ENCODE results near the gene INSIG1. TPM values are rescaled to one million over a fixed set of nuclear protein-coding genes. Genes with fewer than 3 reads are reported as not detected.

INSIG1 gene
- total RNA-seq, 1 experiment from 2014 or later, result 53.4 TPM

DNA sequence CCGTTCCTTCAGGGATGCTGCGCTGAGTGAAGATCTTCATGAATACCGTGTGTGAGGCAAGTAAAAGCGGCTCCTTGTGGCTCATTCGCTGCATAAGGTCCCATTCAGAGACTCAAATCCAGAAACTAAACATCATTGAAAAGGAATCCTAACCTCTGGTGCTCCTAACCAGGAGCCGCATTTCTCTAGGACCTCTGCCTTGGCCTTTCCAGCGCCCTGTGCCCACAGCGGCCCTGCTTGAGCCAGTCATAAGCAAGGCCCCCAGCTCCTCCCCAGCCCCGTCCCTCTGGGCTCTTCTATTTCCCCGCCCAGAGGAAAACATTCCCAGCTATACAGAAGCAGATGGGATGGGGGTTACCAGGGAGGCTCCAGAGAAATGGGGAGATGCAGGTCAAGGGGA is 42.6 kb upstream of the INSIG1 start:
- H3K27ac ChIP-seq (ENCODE audit: low read depth, low read length, poor library complexity, severe bottlenecking), result no peak overlapping the region

DNA sequence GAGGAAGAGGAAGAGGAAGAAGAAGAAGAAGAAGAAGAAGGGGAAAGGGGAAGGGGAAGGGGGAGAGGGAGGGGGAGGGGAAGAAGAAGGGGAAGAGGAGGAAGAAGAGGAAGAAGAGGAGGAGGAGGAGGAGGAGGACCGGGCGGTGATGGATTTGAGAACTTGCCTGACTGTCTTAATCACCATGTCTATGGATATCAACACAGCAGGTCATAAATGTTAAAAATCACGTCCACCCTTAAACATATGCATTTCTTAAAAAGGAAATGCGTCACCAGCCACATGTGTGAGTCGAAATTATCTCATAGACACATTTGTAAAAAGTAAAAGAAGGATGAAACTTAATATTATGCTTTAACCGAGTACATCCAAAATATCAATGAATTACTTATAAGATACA is 42.1 kb upstream of the INSIG1 start:
- Histone ChIP-seq H3K27ac (ENCODE audit: low read depth, low read length, poor library complexity, severe bottlenecking) (no peak overlapping the region), H3K9me3 (ENCODE audit: low read depth, low read length, poor library complexity, severe bottlenecking) (no peaks in the 10 kb centered on the region), H3K4me3 (ENCODE audit: low read depth, low read length, poor library complexity, severe bottlenecking) (no peak overlapping the region), H3K4me1 (ENCODE audit: insufficient read depth, low read length, poor library complexity, severe bottlenecking) (peaks cover 7% of the 10 kb centered on the region), H3K27me3 (replicated peaks; ENCODE audit: insufficient read depth, low read depth, low read length, poor library complexity) (peaks cover 14% of the 10 kb centered on the region), H3K36me3 (ENCODE audit: insufficient read depth, low read length, poor library complexity, severe bottlenecking) (no peaks in the 10 kb centered on the region)
- intact Hi-C loops (cut with micrococcal nuclease; ENCODE audit: unreplicated experiment), result no loop called here
- no peak for TF ChIP-seq EZH2 (IDR thresholded peaks at IDR 0.05; ENCODE audit: borderline replicate concordance, low read depth, low read length, poor library complexity, severe bottlenecking)
- TF ChIP-seq, protein P1, sequence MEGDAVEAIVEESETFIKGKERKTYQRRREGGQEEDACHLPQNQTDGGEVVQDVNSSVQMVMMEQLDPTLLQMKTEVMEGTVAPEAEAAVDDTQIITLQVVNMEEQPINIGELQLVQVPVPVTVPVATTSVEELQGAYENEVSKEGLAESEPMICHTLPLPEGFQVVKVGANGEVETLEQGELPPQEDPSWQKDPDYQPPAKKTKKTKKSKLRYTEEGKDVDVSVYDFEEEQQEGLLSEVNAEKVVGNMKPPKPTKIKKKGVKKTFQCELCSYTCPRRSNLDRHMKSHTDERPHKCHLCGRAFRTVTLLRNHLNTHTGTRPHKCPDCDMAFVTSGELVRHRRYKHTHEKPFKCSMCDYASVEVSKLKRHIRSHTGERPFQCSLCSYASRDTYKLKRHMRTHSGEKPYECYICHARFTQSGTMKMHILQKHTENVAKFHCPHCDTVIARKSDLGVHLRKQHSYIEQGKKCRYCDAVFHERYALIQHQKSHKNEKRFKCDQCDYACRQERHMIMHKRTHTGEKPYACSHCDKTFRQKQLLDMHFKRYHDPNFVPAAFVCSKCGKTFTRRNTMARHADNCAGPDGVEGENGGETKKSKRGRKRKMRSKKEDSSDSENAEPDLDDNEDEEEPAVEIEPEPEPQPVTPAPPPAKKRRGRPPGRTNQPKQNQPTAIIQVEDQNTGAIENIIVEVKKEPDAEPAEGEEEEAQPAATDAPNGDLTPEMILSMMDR (conservative IDR thresholded peaks at IDR 0.05; ENCODE audit: low read depth, low read length), result no peak
- DNase-seq (ENCODE audit: low spot score), result no peak
- ChIA-PET POLR2A (ENCODE audit: low non-redundant PET) (no interaction called here), CTCF (no interaction called here)
- no TSS peak for BruUV-seq (replicated peaks)

More for the DNA sequence above, 42.6 kb upstream of the INSIG1 start:
- no peak for TF ChIP-seq EZH2 (IDR thresholded peaks at IDR 0.05; ENCODE audit: borderline replicate concordance, low read depth, low read length, poor library complexity, severe bottlenecking)
- TF ChIP-seq, protein P1 (conservative IDR thresholded peaks at IDR 0.05; ENCODE audit: low read depth, low read length), result no peak
- peaks cover 7% of the 10 kb centered on the region for H3K4me1 ChIP-seq (ENCODE audit: insufficient read depth, low read length, poor library complexity, severe bottlenecking)
- no peaks in the 10 kb centered on the region for H3K9me3 ChIP-seq (ENCODE audit: low read depth, low read length, poor library complexity, severe bottlenecking)
- H3K27me3 ChIP-seq (replicated peaks; ENCODE audit: insufficient read depth, low read depth, low read length, poor library complexity), result peaks cover 14% of the 10 kb centered on the region
- CTCF ChIA-PET, result no interaction called here
- no peak overlapping the region for H3K4me3 ChIP-seq (ENCODE audit: low read depth, low read length, poor library complexity, severe bottlenecking)
- POLR2A ChIA-PET (ENCODE audit: low non-redundant PET), result no interaction called here
- intact Hi-C loops (cut with micrococcal nuclease; ENCODE audit: unreplicated experiment), result no loop called here
- BruUV-seq (replicated peaks), result no TSS peak
- DNase-seq (ENCODE audit: low spot score), result no peak
- H3K36me3 ChIP-seq (ENCODE audit: insufficient read depth, low read length, poor library complexity, severe bottlenecking), result no peaks in the 10 kb centered on the region

DNA sequence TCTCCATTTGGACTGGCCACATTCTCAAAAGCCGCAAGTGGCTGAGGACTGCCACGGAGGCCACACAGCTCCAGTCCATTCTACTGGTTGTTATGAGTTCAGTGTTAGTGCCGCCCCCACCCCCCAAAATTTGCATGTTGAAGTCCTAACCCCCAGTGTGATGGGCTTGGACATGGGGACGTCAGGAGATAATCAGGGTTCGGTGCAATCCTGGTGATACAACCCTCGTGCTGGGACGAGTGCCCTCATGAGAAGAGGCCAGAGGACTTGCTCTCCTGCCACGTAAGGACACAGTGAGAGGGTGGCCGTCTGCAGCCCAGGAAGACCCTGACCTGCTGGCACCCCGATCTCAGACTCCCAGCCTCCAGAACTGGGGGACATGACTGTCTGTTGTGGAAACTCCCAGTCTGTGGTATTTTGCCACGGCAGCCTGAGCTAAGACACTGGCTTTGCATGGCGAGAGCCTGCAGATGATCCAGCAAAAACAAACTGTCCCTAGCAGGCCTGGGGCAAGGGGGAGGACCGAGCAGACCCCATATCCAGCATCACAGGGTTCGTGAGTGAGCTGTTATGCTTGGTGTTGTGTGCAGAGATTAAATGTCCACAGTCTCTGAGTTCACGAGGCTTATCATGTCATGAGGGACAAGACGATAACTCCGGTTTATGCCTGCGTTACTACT is 41.5 kb upstream of the INSIG1 start:
- Histone ChIP-seq H3K9me3 (ENCODE audit: low read depth, low read length, poor library complexity, severe bottlenecking) (no peaks in the 10 kb centered on the region), H3K27ac (ENCODE audit: low read depth, low read length, poor library complexity, severe bottlenecking) (no peak overlapping the region), H3K27me3 (replicated peaks; ENCODE audit: insufficient read depth, low read depth, low read length, poor library complexity) (peaks cover 14% of the 10 kb centered on the region), H3K36me3 (ENCODE audit: insufficient read depth, low read length, poor library complexity, severe bottlenecking) (no peaks in the 10 kb centered on the region), H3K4me1 (ENCODE audit: insufficient read depth, low read length, poor library complexity, severe bottlenecking) (peaks cover 7% of the 10 kb centered on the region), H3K4me3 (ENCODE audit: low read depth, low read length, poor library complexity, severe bottlenecking) (no peak overlapping the region)
- no TSS peak for BruUV-seq (replicated peaks)
- DNase-seq (ENCODE audit: low spot score), result no peak
- TF ChIP-seq, protein P1 (conservative IDR thresholded peaks at IDR 0.05; ENCODE audit: low read depth, low read length), result no peak
- TF ChIP-seq EZH2 (IDR thresholded peaks at IDR 0.05; ENCODE audit: borderline replicate concordance, low read depth, low read length, poor library complexity, severe bottlenecking), result no peak
- intact Hi-C loops (cut with micrococcal nuclease; ENCODE audit: unreplicated experiment), result no loop called here
- ChIA-PET CTCF (no interaction called here), POLR2A (ENCODE audit: low non-redundant PET) (no interaction called here)
